OCI-LY1 (cell line): ENCODE data around the gene BACE1-AS.

Experiments used
- H2AFZ ChIP-seq: fragments of 200-600 bp; sonication (generic), shearing (Covaris generic); 2 replicates; pipeline ENCODE4 v1.6.0; 2014; ENCODE audit warnings: antibody characterized with exemption, mild to moderate bottlenecking, low read length
- H3F3A ChIP-seq: fragments of 200-600 bp; sonication (generic), shearing (Covaris generic); 2 replicates; pipeline ENCODE4 v1.6.0; 2014; ENCODE audit warnings: mild to moderate bottlenecking, antibody characterized with exemption, low read length, moderate library complexity; ENCODE audit not compliant: insufficient read depth
- H3K27ac ChIP-seq: fragments of 200-600 bp; sonication (generic); 2 replicates; pipeline ENCODE4 v1.5.1; 2014; ENCODE audit warnings: low read length, mixed run types, mild to moderate bottlenecking, low read depth; ENCODE audit not compliant: poor library complexity, severe bottlenecking
- H3K27me3 ChIP-seq: fragments of 200-600 bp; sonication (generic); 2 replicates; pipeline ENCODE4 v1.6.0; 2014; ENCODE audit warnings: antibody characterized with exemption, mild to moderate bottlenecking, low read length, moderate library complexity; ENCODE audit not compliant: insufficient read depth
- H3K36me3 ChIP-seq: fragments of 200-600 bp; sonication (generic); 2 replicates; pipeline ENCODE4 v1.6.1; 2014; ENCODE audit warnings: mild to moderate bottlenecking, antibody characterized with exemption, low read length, moderate library complexity, mixed read lengths; ENCODE audit not compliant: insufficient read depth
- H3K4me1 ChIP-seq: fragments of 200-600 bp; sonication (generic); 2 replicates; pipeline ENCODE4 v1.5.1; 2014; ENCODE audit warnings: mild to moderate bottlenecking, low read length, moderate library complexity; ENCODE audit not compliant: insufficient read depth, severe bottlenecking
- H3K4me2 ChIP-seq: fragments of 200-600 bp; sonication (generic), shearing (Covaris generic); 2 replicates; pipeline ENCODE4 v1.6.1; 2014; ENCODE audit warnings: low read length
- H3K4me3 ChIP-seq: fragments of 200-600 bp; sonication (generic); 2 replicates; pipeline ENCODE4 v1.5.1; 2014; ENCODE audit warnings: low read length, low read depth, mild to moderate bottlenecking, mixed read lengths; ENCODE audit not compliant: poor library complexity, severe bottlenecking
- H3K79me2 ChIP-seq: fragments of 200-600 bp; shearing (Covaris generic); 2 replicates; pipeline ENCODE4 v1.6.1; 2016; ENCODE audit warnings: mixed run types, low read length, mixed read lengths; ENCODE audit not compliant: insufficient read depth
- H3K9ac ChIP-seq: fragments of 200-600 bp; sonication (generic), shearing (Covaris generic); 2 replicates; pipeline ENCODE4 v1.6.1; 2014; ENCODE audit warnings: mild to moderate bottlenecking, low read length, mixed read lengths
- H3K9me2 ChIP-seq: fragments of 200-600 bp; sonication (generic), shearing (Covaris generic); 2 replicates; pipeline ENCODE4 v1.6.1; 2014; ENCODE audit warnings: low read depth, mild to moderate bottlenecking, low read length, mixed read lengths
- H3K9me3 ChIP-seq: fragments of 200-600 bp; shearing (Covaris generic); 2 replicates; pipeline ENCODE4 v1.6.1; 2014; ENCODE audit warnings: low read length, mixed read lengths
- H4K20me1 ChIP-seq: fragments of 200-600 bp; sonication (generic), shearing (Covaris generic); 2 replicates; pipeline ENCODE4 v1.6.0; 2016; ENCODE audit warnings: mild to moderate bottlenecking, low read length; ENCODE audit not compliant: insufficient read depth
- CTCF ChIP-seq: fragments of 200-600 bp; sonication (generic), shearing (Covaris generic); IDR thresholded peaks from 2 replicates; pipeline ENCODE4 v1.5.1; 2017; ENCODE audit warnings: mild to moderate bottlenecking, antibody characterized with exemption, low read length, moderate library complexity, mixed read lengths
- EZH2 ChIP-seq: fragments of 200-600 bp; sonication (generic), shearing (Covaris generic); IDR thresholded peaks from 2 replicates; pipeline ENCODE4 v1.8.0; 2017; ENCODE audit warnings: borderline replicate concordance, mixed run types, mild to moderate bottlenecking, antibody characterized with exemption, low read length, moderate library complexity, mixed read lengths

Gene BACE1-AS

GRCh38 chr11:117328375-117329010 is 37.3 kb downstream of the BACE1-AS start:
- H3K4me1 ChIP-seq: peaks cover 14% of the 10 kb centered on the region
- H3K27me3 ChIP-seq: no peaks in the 10 kb centered on the region
- H3K4me2 ChIP-seq: peak overlapping the region; percentile 86
- H3F3A ChIP-seq: no peaks in the 10 kb centered on the region
- no peaks in the 10 kb centered on the region for H3K36me3 ChIP-seq
- peak overlapping the region; percentile 72 for H3K4me3 ChIP-seq
- H3K9ac ChIP-seq: peak overlapping the region; percentile 72
- H3K27ac ChIP-seq: no peak overlapping the region
- no peaks in the 10 kb centered on the region for H4K20me1 ChIP-seq
- no peaks in the 10 kb centered on the region for H3K79me2 ChIP-seq
- H2AFZ ChIP-seq: no peak overlapping the region
- H3K9me3 ChIP-seq: no peaks in the 10 kb centered on the region
- no peaks in the 10 kb centered on the region for H3K9me2 ChIP-seq
- TF ChIP-seq EZH2 (no peak), CTCF (no peak)

- Histone ChIP-seq H3K79me2 (no peaks in the 10 kb centered on the region), H3K27me3 (no peaks in the 10 kb centered on the region), H3K4me2 (no peak overlapping the region), H2AFZ (no peak overlapping the region), H3K9me3 (no peaks in the 10 kb centered on the region), H3K9me2 (no peaks in the 10 kb centered on the region), H3K4me1 (peaks cover 14% of the 10 kb centered on the region), H3K27ac (no peak overlapping the region), H4K20me1 (no peaks in the 10 kb centered on the region), H3F3A (no peaks in the 10 kb centered on the region), H3K9ac (no peak overlapping the region), H3K36me3 (no peaks in the 10 kb centered on the region), H3K4me3 (no peak overlapping the region)
- no peak for TF ChIP-seq EZH2
- TF ChIP-seq CTCF: no peak
These were observed 41.7 kb downstream of the BACE1-AS start for GRCh38 chr11:117332843-117333242.

GRCh38 chr11:117333917-117334316 is 42.8 kb downstream of the BACE1-AS start:
- Histone ChIP-seq H3K9me3 (no peaks in the 10 kb centered on the region), H3K36me3 (no peaks in the 10 kb centered on the region), H4K20me1 (no peaks in the 10 kb centered on the region), H3K27me3 (no peaks in the 10 kb centered on the region), H3K79me2 (no peaks in the 10 kb centered on the region), H3K9ac (no peak overlapping the region), H3K4me1 (peaks cover 6% of the 10 kb centered on the region), H3K27ac (no peak overlapping the region), H3K4me3 (no peak overlapping the region), H2AFZ (no peak overlapping the region), H3K4me2 (no peak overlapping the region), H3F3A (no peaks in the 10 kb centered on the region), H3K9me2 (no peaks in the 10 kb centered on the region)
- TF ChIP-seq CTCF (no peak), EZH2 (no peak)
